PC-3 (cell line): Measurements from ENCODE around the gene MKLN1.
"Not testable (repeated sequence)": the region's sequence is repeated elsewhere in the genome, so short reads cannot be mapped to it uniquely, and the experiment has no call there.

Experiments used
- CTCF ChIP-seq: fragments of 300-600 bp; sonication (generic); conservative IDR thresholded peaks from 2 replicates; pipeline ENCODE4 v1.5.1; 2017; ENCODE audit warnings: antibody characterized with exemption, low read depth, mild to moderate bottlenecking, low read length
- EZH2 ChIP-seq: fragments of 300-600 bp; sonication (generic); IDR thresholded peaks from one replicate; pipeline ENCODE4 v1.6.1; 2017; ENCODE audit warnings: antibody characterized with exemption, mild to moderate bottlenecking, low read length; ENCODE audit not compliant: unreplicated experiment

- TF ChIP-seq CTCF, EZH2: not testable (repeated sequence)
Measured at GRCh38 chr7:131505037-131505620, 177.5 kb downstream of the MKLN1 start.
